ENCODE results near the gene NCBP2L.

- peak in 1 of 2 donors; percentile 51 for TF ChIP-seq POLR2A (IDR thresholded peaks at IDR 0.05)
- TF ChIP-seq CTCF (IDR thresholded peaks at IDR 0.05), result peak in 1 of 6 experiments; percentile 3
These were observed 48.9 kb downstream of the NCBP2L start for GRCh38 chrX:107826238-107827029.

Measured in adrenal gland (tissue), 5 donors.